Measurements from ENCODE around the gene DUOX1.
"Not testable (repeated sequence)": the region's sequence is repeated elsewhere in the genome, so short reads cannot be mapped to it uniquely, and the experiment has no call there.

The DUOX1 gene

GRCh38 chr15:45131510-45131909, 1.7 kb downstream of the DUOX1 start:
- DNase-seq (ENCODE audit: low read depth, low spot score) = no peak
- TF ChIP-seq CTCF (IDR thresholded peaks at IDR 0.05; ENCODE audit: low read depth, low read length) = no peak
- no peak overlapping the region for H3K4me3 ChIP-seq (ENCODE audit: low read depth, low read length)
- in situ Hi-C loops (cut with HindIII; ENCODE audit: low sequenced_read_pairs) = no loop called here

- TF ChIP-seq CTCF (IDR thresholded peaks at IDR 0.05; ENCODE audit: low read depth, low read length) = no peak
- in situ Hi-C loops (cut with HindIII; ENCODE audit: low sequenced_read_pairs) = no loop called here
- DNase-seq (ENCODE audit: low read depth, low spot score) = no peak
- H3K4me3 ChIP-seq (ENCODE audit: low read depth, low read length) = no peak overlapping the region
These were observed 3.2 kb downstream of the DUOX1 start for GRCh38 chr15:45132844-45133560.

GRCh38 chr15:45133561-45133920, 3.7 kb downstream of the DUOX1 start:
- H3K4me3 ChIP-seq (ENCODE audit: low read depth, low read length) = no peak overlapping the region
- no peak for TF ChIP-seq CTCF (IDR thresholded peaks at IDR 0.05; ENCODE audit: low read depth, low read length)
- in situ Hi-C loops (cut with HindIII; ENCODE audit: low sequenced_read_pairs) = no loop called here
- no peak for DNase-seq (ENCODE audit: low read depth, low spot score)

- no peak for TF ChIP-seq CTCF (IDR thresholded peaks at IDR 0.05; ENCODE audit: low read depth, low read length)
- H3K4me3 ChIP-seq (ENCODE audit: low read depth, low read length) = no peak overlapping the region
- no peak for DNase-seq (ENCODE audit: low read depth, low spot score)
- in situ Hi-C loops (cut with HindIII; ENCODE audit: low sequenced_read_pairs) = no loop called here
These were observed 4.3 kb downstream of the DUOX1 start for GRCh38 chr15:45134046-45134445.

- TF ChIP-seq CTCF (IDR thresholded peaks at IDR 0.05; ENCODE audit: low read depth, low read length) = no peak
- no peak overlapping the region for H3K4me3 ChIP-seq (ENCODE audit: low read depth, low read length)
- in situ Hi-C loops (cut with HindIII; ENCODE audit: low sequenced_read_pairs) = no loop called here
- no peak for DNase-seq (ENCODE audit: low read depth, low spot score)
These were observed 5.1 kb downstream of the DUOX1 start for GRCh38 chr15:45134682-45135604.

GRCh38 chr15:45135705-45136377, 6.0 kb downstream of the DUOX1 start:
- H3K4me3 ChIP-seq (ENCODE audit: low read depth, low read length); DNase-seq (ENCODE audit: low read depth, low spot score); in situ Hi-C loops (cut with HindIII; ENCODE audit: low sequenced_read_pairs): not testable (repeated sequence)

Measured in astrocyte of the spinal cord (primary cell).